GM19035 (cell line): ENCODE measurements around the gene SIKE1.
"Not testable (repeated sequence)": the region's sequence is repeated elsewhere in the genome, so short reads cannot be mapped to it uniquely, and the experiment has no call there.

ENCODE experiments used
- ATAC-seq: cut with Tn5 transposase; IDR thresholded peaks from one replicate; pipeline ENCODE4 v1.9.1; 2021; ENCODE audit not compliant: unreplicated experiment

Gene SIKE1

DNA sequence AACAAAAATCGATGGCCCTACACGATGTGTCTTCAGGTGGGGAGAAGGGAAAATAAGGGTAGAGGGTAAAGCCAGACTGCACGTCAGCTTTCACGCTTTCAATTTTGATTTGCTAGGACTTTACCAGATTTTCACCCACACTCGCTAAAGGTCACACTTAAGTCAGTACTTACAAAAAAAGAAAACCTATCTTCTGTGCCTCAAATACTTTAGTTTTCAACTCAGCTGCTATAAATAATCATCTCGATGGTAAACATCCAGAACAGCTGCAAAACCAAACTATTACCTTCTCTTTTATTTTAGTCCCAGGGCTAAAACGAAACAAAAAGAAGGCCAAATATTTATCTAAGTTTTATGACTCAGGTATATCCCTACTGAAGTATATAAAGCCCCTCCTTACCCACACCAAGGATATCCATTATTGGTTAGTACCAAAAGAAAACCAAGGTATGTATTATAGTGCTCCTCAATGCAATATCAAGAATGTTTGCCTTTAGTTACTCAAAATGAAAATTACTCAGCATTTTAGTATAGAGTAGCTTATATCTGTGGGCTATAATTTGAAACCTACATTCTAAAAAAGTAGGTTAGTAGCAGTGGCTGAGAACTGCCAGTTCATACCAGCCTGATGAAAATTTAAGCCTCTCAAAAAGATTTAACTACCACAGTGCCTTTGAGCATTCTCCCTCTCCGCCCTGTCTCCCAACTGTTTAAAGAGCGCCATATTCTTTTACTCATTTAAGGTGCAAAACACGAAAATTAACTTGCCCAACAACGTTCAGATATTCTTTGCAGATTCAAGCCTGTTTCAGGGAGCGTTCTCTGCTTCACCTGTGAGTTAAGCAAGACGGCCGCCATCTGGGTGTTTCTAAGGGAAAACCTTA, 24.2 kb downstream of the SIKE1 start:
- peak; percentile 37 for ATAC-seq

GRCh38 chr1:114755006-114755931, 25.2 kb downstream of the SIKE1 start:
- ATAC-seq: no peak

GRCh38 chr1:114753702-114754101, 26.8 kb downstream of the SIKE1 start:
- not testable (repeated sequence) for ATAC-seq

GRCh38 chr1:114753143-114753542, 27.3 kb downstream of the SIKE1 start:
- ATAC-seq: no peak

GRCh38 chr1:114750780-114751179, 29.7 kb downstream of the SIKE1 start:
- no peak for ATAC-seq

DNA sequence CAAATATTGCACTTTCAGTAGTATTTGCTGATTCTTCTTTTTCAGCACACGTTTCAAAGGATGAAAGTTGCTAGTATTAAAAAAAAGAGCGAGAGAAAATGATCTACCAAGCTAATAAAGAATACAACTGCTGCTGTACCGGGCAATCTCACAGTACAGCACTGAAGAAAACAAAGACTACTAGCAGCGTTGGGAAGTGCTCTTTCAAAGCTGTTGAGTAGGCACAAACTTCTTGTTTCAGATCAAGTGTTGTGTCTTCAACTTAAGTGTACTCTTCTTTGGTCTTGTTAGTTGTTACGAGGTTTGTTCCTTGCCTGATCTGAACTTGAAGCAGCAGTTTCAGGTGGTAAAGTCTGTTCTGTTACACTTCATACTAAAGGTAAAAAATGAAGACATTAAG, 30.6 kb downstream of the SIKE1 start:
- ATAC-seq: no peak

DNA sequence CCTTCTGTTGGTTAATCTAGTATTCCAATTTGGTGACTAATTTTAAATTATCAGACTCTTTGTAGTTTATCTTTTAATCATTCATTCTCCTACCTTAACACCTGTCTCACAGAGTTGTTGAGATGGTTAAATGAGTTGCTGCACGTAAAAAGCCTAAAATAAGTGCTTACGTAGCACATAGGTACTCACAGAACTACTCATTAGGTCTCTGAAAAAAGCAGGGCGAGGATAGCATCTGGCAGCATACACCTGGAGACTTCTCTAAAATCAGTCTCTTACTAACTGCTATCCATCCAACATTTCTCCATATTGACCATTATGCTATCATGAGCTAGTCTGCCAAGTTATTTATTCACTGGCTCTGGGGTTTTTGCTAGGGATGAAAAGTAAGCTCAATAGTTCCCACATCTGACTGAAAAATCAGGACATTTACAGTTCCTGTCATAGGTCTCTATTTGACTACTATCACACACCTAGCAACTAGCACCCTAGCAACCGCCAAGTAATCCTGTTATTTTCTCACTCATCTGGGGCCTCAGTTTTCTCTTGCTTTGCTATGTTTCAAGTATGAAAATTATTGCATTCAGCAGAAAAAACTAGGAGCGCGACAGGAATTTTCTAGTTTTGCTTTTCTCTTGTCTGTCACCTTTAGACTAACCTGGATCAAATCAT, 33.9 kb downstream of the SIKE1 start:
- ATAC-seq: no peak

GRCh38 chr1:114745291-114745690, 35.2 kb downstream of the SIKE1 start:
- ATAC-seq: no peak

- ATAC-seq: no peak
Measured at GRCh38 chr1:114741963-114742746, 38.3 kb downstream of the SIKE1 start.

DNA sequence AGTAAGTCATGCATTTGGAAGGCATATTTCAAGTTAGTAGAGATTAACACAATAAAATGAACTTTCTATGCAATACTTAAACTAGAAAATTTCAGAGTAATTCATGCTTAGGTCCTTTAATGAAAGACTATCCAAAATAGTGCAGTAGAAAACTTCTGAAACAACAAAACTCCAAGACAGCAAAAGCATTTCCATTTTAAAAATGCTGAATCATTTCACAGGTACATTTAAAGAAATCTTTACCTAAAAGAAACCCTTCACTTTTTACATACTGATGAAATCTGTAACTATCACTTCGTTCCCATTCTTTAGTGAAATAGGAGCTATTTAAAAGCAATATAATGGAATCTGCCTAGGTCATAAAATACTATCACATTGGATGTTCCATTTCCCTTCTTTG, 40.2 kb downstream of the SIKE1 start:
- ATAC-seq: no peak

DNA sequence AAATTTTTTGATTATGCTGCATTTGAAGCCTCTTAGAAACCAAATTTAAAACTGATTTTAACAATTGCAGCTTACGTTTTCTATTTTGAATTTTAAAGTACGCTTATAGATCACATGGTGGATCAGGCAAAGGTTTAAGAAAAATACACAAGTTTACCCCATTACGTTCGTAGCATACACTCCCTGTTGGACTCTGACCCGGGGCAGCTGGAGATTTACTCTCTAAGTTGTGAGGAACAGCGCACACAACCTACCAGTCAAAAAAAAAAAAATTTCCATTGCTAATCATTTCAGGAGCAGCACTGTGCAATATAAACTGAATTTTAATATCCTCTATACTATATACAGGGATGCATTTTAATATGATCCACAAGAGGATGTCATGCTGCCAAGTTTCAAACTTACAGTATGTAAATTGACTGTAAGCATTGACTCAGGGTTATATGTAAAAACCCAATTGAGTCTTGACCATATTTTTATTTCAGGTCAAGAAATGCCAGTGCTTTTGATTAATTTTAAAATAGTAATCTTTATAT, 43.1 kb downstream of the SIKE1 start:
- ATAC-seq: no peak

DNA sequence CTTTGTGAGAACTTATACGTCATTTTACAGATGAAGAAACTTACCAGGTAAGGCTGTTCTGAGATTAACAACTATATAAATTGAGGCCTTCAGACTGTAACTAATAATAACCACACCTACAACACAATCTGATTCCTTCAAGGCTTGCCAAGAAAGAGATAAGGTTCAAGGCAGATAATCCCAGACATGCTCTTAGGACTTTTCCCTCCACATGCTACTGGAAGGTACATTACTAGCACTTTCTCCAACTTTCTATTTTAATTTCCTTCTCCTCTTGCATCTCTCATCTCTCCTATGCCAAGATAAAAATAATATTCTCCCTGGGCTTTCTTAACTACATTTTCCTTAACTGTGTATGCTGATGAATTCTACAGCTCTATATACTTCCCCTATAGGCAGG, 45.0 kb downstream of the SIKE1 start:
- ATAC-seq: no peak

GRCh38 chr1:114729782-114730181, 50.7 kb downstream of the SIKE1 start:
- no peak for ATAC-seq

DNA sequence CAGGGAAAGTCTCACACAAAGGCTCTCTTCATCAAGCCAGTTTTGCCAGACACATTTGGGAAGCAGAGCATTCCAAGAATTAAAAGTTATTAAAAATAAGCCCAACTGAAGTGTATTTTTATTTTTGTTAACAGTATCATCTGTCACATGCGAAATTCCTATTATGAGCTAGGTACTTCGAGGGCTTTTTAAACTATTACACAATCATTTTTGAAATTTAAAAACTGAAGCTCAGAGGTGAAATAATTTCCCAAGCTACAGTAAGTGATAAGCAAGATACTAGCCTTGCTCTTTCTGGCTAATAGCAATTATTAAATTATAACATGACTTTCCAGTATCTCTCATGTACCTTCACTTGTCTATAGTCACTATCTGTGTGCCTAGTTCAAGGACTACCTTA, 51.9 kb downstream of the SIKE1 start:
- ATAC-seq: no peak

GRCh38 chr1:114725230-114725629, 55.3 kb downstream of the SIKE1 start:
- ATAC-seq: no peak

- no peak for ATAC-seq
Measured at GRCh38 chr1:114723915-114724314, 56.6 kb downstream of the SIKE1 start.

DNA sequence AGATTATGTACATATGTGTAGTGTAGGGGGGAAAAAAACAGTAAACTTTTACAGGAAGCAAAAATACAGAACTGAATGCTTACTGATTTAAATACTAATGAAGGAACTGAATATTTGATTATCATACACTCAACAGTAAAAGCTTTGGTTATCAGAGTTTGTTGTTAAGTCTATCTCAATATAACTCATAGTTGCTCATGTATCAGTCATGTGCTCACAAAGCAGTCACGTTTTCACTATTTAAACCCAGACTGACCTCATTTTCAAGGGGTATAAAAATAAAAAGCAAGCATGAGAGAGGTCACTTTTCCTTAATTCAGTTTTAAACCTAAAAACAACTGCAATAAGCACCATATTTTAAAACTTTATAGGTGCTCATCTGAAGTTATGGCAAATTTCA, 57.0 kb downstream of the SIKE1 start:
- ATAC-seq: no peak

- no peak for ATAC-seq
Measured at GRCh38 chr1:114720492-114720891, 60.0 kb downstream of the SIKE1 start.
